T-helper 2 cell treated with Interferon-gamma antibody and Interleukin-4, amounts not matched to agents 5 μg/mL and 100 μg/mL, for 36 hours (primary cell): ENCODE results near the gene ITM2B.

Experiments
- DNase-seq: peaks from one replicate; pipeline ENCODE4 v3.0.0; 2021; ENCODE audit warnings: low spot score
- H3K27ac Mint-ChIP-seq: one replicate; pipeline ENCODE4 v1.8.0; 2021; ENCODE audit warnings: mild to moderate bottlenecking, mixed read lengths
- H3K27me3 Mint-ChIP-seq: one replicate; pipeline ENCODE4 v1.8.0; 2021; ENCODE audit warnings: low read depth, mixed read lengths
- H3K36me3 Mint-ChIP-seq: one replicate; pipeline ENCODE4 v1.8.0; 2021; ENCODE audit warnings: low read depth, mixed read lengths
- H3K4me1 Mint-ChIP-seq: one replicate; pipeline ENCODE4 v1.8.0; 2021; ENCODE audit warnings: low read depth, mixed read lengths
- H3K4me3 Mint-ChIP-seq: one replicate; pipeline ENCODE4 v1.8.0; 2022; ENCODE audit warnings: mild to moderate bottlenecking, moderate library complexity, mixed read lengths
- H3K9me3 Mint-ChIP-seq: one replicate; pipeline ENCODE4 v1.8.0; 2021; ENCODE audit warnings: mixed read lengths

Gene ITM2B

GRCh38 chr13:48255954-48256353, 22.9 kb downstream of the ITM2B start:
- Mint-ChIP-seq H3K36me3 (peaks cover 53% of the 10 kb centered on the region), H3K9me3 (no peaks in the 10 kb centered on the region), H3K27ac (no peak overlapping the region), H3K4me1 (no peaks in the 10 kb centered on the region), H3K27me3 (no peaks in the 10 kb centered on the region), H3K4me3 (no peak overlapping the region)
- DNase-seq, result no peak

- Mint-ChIP-seq H3K27me3 (no peaks in the 10 kb centered on the region), H3K4me1 (no peaks in the 10 kb centered on the region), H3K27ac (no peak overlapping the region), H3K36me3 (peaks cover 66% of the 10 kb centered on the region), H3K4me3 (no peak overlapping the region), H3K9me3 (no peaks in the 10 kb centered on the region)
- no peak for DNase-seq
These were observed 25.0 kb downstream of the ITM2B start for GRCh38 chr13:48258002-48258401.

GRCh38 chr13:48258430-48258829, 25.4 kb downstream of the ITM2B start:
- peaks cover 70% of the 10 kb centered on the region for H3K36me3 Mint-ChIP-seq
- DNase-seq, result no peak
- H3K27me3 Mint-ChIP-seq, result no peaks in the 10 kb centered on the region
- no peak overlapping the region for H3K4me3 Mint-ChIP-seq
- H3K9me3 Mint-ChIP-seq, result no peaks in the 10 kb centered on the region
- H3K4me1 Mint-ChIP-seq, result no peaks in the 10 kb centered on the region
- H3K27ac Mint-ChIP-seq, result no peak overlapping the region

GRCh38 chr13:48260970-48261369, 28.0 kb downstream of the ITM2B start:
- H3K4me3 Mint-ChIP-seq, result no peak overlapping the region
- H3K27me3 Mint-ChIP-seq, result no peaks in the 10 kb centered on the region
- peaks cover 68% of the 10 kb centered on the region for H3K36me3 Mint-ChIP-seq
- no peaks in the 10 kb centered on the region for H3K9me3 Mint-ChIP-seq
- peaks cover 10% of the 10 kb centered on the region for H3K4me1 Mint-ChIP-seq
- no peak overlapping the region for H3K27ac Mint-ChIP-seq
- DNase-seq, result no peak

- H3K9me3 Mint-ChIP-seq, result no peaks in the 10 kb centered on the region
- H3K36me3 Mint-ChIP-seq, result peaks cover 58% of the 10 kb centered on the region
- H3K4me1 Mint-ChIP-seq, result peaks cover 10% of the 10 kb centered on the region
- no peak overlapping the region for H3K27ac Mint-ChIP-seq
- H3K4me3 Mint-ChIP-seq, result no peak overlapping the region
- no peaks in the 10 kb centered on the region for H3K27me3 Mint-ChIP-seq
- no peak for DNase-seq
These were observed 30.2 kb downstream of the ITM2B start for GRCh38 chr13:48263196-48263595.

GRCh38 chr13:48264058-48264457, 31.1 kb downstream of the ITM2B start:
- Mint-ChIP-seq H3K36me3 (peaks cover 54% of the 10 kb centered on the region), H3K9me3 (no peaks in the 10 kb centered on the region), H3K4me3 (no peak overlapping the region), H3K27ac (no peak overlapping the region), H3K27me3 (no peaks in the 10 kb centered on the region), H3K4me1 (peaks cover 10% of the 10 kb centered on the region)
- DNase-seq, result no peak

GRCh38 chr13:48265217-48265815, 32.3 kb downstream of the ITM2B start:
- H3K9me3 Mint-ChIP-seq, result no peaks in the 10 kb centered on the region
- H3K36me3 Mint-ChIP-seq, result peaks cover 48% of the 10 kb centered on the region
- peak overlapping the region; percentile 19 for H3K4me3 Mint-ChIP-seq
- H3K27ac Mint-ChIP-seq, result peak overlapping the region; percentile 1
- DNase-seq, result peak; percentile 11
- peaks cover 10% of the 10 kb centered on the region for H3K4me1 Mint-ChIP-seq
- no peaks in the 10 kb centered on the region for H3K27me3 Mint-ChIP-seq

GRCh38 chr13:48266150-48266549, 33.1 kb downstream of the ITM2B start:
- Mint-ChIP-seq H3K27me3 (no peaks in the 10 kb centered on the region), H3K9me3 (no peaks in the 10 kb centered on the region), H3K27ac (no peak overlapping the region), H3K4me1 (peaks cover 10% of the 10 kb centered on the region), H3K4me3 (no peak overlapping the region), H3K36me3 (peaks cover 41% of the 10 kb centered on the region)
- no peak for DNase-seq

GRCh38 chr13:48266701-48267639, 34.0 kb downstream of the ITM2B start:
- DNase-seq, result no peak
- H3K4me1 Mint-ChIP-seq, result peaks cover 10% of the 10 kb centered on the region
- H3K27ac Mint-ChIP-seq, result no peak overlapping the region
- H3K9me3 Mint-ChIP-seq, result no peaks in the 10 kb centered on the region
- peaks cover 39% of the 10 kb centered on the region for H3K36me3 Mint-ChIP-seq
- H3K4me3 Mint-ChIP-seq, result no peak overlapping the region
- H3K27me3 Mint-ChIP-seq, result no peaks in the 10 kb centered on the region

- H3K9me3 Mint-ChIP-seq, result no peaks in the 10 kb centered on the region
- no peaks in the 10 kb centered on the region for H3K27me3 Mint-ChIP-seq
- H3K4me1 Mint-ChIP-seq, result peaks cover 10% of the 10 kb centered on the region
- peaks cover 29% of the 10 kb centered on the region for H3K36me3 Mint-ChIP-seq
- no peak overlapping the region for H3K27ac Mint-ChIP-seq
- H3K4me3 Mint-ChIP-seq, result no peak overlapping the region
- DNase-seq, result no peak
These were observed 35.0 kb downstream of the ITM2B start for GRCh38 chr13:48268019-48268418.

GRCh38 chr13:48273346-48273745, 40.3 kb downstream of the ITM2B start:
- H3K4me1 Mint-ChIP-seq, result no peaks in the 10 kb centered on the region
- H3K27me3 Mint-ChIP-seq, result peaks cover 15% of the 10 kb centered on the region
- peaks cover 7% of the 10 kb centered on the region for H3K36me3 Mint-ChIP-seq
- no peaks in the 10 kb centered on the region for H3K9me3 Mint-ChIP-seq
- no peak overlapping the region for H3K4me3 Mint-ChIP-seq
- no peak for DNase-seq
- no peak overlapping the region for H3K27ac Mint-ChIP-seq

GRCh38 chr13:48275507-48275906, 42.5 kb downstream of the ITM2B start:
- Mint-ChIP-seq H3K27me3 (peaks cover 15% of the 10 kb centered on the region), H3K9me3 (no peaks in the 10 kb centered on the region), H3K27ac (no peak overlapping the region), H3K36me3 (no peaks in the 10 kb centered on the region), H3K4me3 (no peak overlapping the region), H3K4me1 (no peaks in the 10 kb centered on the region)
- DNase-seq, result no peak

GRCh38 chr13:48278806-48279205, 45.8 kb downstream of the ITM2B start:
- H3K4me3 Mint-ChIP-seq, result no peak overlapping the region
- no peaks in the 10 kb centered on the region for H3K9me3 Mint-ChIP-seq
- no peak overlapping the region for H3K27ac Mint-ChIP-seq
- no peak for DNase-seq
- peaks cover 18% of the 10 kb centered on the region for H3K27me3 Mint-ChIP-seq
- H3K4me1 Mint-ChIP-seq, result no peaks in the 10 kb centered on the region
- H3K36me3 Mint-ChIP-seq, result no peaks in the 10 kb centered on the region

- H3K27ac Mint-ChIP-seq, result no peak overlapping the region
- H3K36me3 Mint-ChIP-seq, result no peaks in the 10 kb centered on the region
- H3K9me3 Mint-ChIP-seq, result no peaks in the 10 kb centered on the region
- no peak for DNase-seq
- H3K27me3 Mint-ChIP-seq, result peaks cover 18% of the 10 kb centered on the region
- no peaks in the 10 kb centered on the region for H3K4me1 Mint-ChIP-seq
- no peak overlapping the region for H3K4me3 Mint-ChIP-seq
These were observed 48.5 kb downstream of the ITM2B start for GRCh38 chr13:48281556-48281955.
